ENCODE measurements around the gene APEH. TPM values are rescaled to one million over a fixed set of nuclear protein-coding genes. Genes with fewer than 3 reads are reported as not detected.

The APEH gene
- total RNA-seq, 1 experiment from 2014 or later, result 215 TPM

- no peaks in the 10 kb centered on the region for H3K4me1 ChIP-seq (ENCODE audit: insufficient read depth, low read length)
- no peak overlapping the region for H3T11ph ChIP-seq (ENCODE audit: low read length)
- no peak overlapping the region for H3K27ac ChIP-seq (ENCODE audit: insufficient read length, low read depth, low read length)
- H3K9me3 Mint-ChIP-seq, result no peaks in the 10 kb centered on the region; a peak in 1 of 5 replicates
- no peak overlapping the region for H4K91ac ChIP-seq (ENCODE audit: insufficient read length, low read depth, low read length)
- TF ChIP-seq CTCF (conservative IDR thresholded peaks at IDR 0.05), result no peak
- H3K27me3 ChIP-seq (ENCODE audit: insufficient read depth, low read length), result no peaks in the 10 kb centered on the region; the same call in 1 of the 2 replicates
- H4K20me1 ChIP-seq (ENCODE audit: control insufficient read depth, insufficient read depth, insufficient read length), result no peaks in the 10 kb centered on the region
- H2BK5ac ChIP-seq (ENCODE audit: insufficient read length, low read length), result no peak overlapping the region
- 0 out of 2 replicates have a peak, but pooled peaks cover 2% of the 10 kb centered on the region for H3K79me2 ChIP-seq (ENCODE audit: insufficient read depth, low read length)
- no peaks in the 10 kb centered on the region for H3K27me3 Mint-ChIP-seq (ENCODE audit: low read depth)
- peak overlapping the region in 1 of 3 experiments; percentile 60; a peak in 1 of 7 replicates for H3K27ac Mint-ChIP-seq
- no peak overlapping the region for H3K9ac ChIP-seq (ENCODE audit: extremely low read depth, insufficient read length, low read length)
- no peaks in the 10 kb centered on the region for H3K23me2 ChIP-seq (ENCODE audit: insufficient read length, low read depth, low read length, poor library complexity, severe bottlenecking)
- no peak overlapping the region for H3K4ac ChIP-seq (ENCODE audit: low read depth, low read length)
- no peak overlapping the region for H2AFZ ChIP-seq (ENCODE audit: low read length)
- H3K23ac ChIP-seq (ENCODE audit: insufficient read length, low read depth, low read length), result no peak overlapping the region
- no peak overlapping the region for H4K8ac ChIP-seq (replicated peaks; ENCODE audit: insufficient read length, low read depth, low read length)
- no peak overlapping the region for H2BK20ac ChIP-seq (ENCODE audit: low read depth, low read length, poor library complexity, severe bottlenecking)
- H2BK120ac ChIP-seq (ENCODE audit: low read depth, low read length, poor library complexity, severe bottlenecking), result no peak overlapping the region
- no peak overlapping the region for H2BK15ac ChIP-seq (ENCODE audit: low read depth, low read length)
- H3K4me2 ChIP-seq (ENCODE audit: insufficient read depth, insufficient read length, low read length), result no peak overlapping the region
- no peak overlapping the region for H2AK5ac ChIP-seq (ENCODE audit: insufficient read length, low read length)
- H3K9me3 ChIP-seq (ENCODE audit: control insufficient read depth, low read depth, low read length), result no peaks in the 10 kb centered on the region
- no peak overlapping the region for H3K18ac ChIP-seq (ENCODE audit: insufficient read length, low read depth, low read length)
- H3K56ac ChIP-seq (ENCODE audit: insufficient read length, low read depth, low read length), result no peak overlapping the region
- H4K5ac ChIP-seq (ENCODE audit: insufficient read length, low read depth, low read length), result no peak overlapping the region
- H3K4me1 Mint-ChIP-seq, result no peaks in the 10 kb centered on the region
- no peak overlapping the region for H3K4me3 Mint-ChIP-seq
- no peak overlapping the region for H3K14ac ChIP-seq (ENCODE audit: insufficient read depth, low read length)
- no peak for DNase-seq
- H3K79me1 ChIP-seq (ENCODE audit: insufficient read depth, low read depth, low read length, poor library complexity, severe bottlenecking), result no peaks in the 10 kb centered on the region
- peaks cover 17 to 59% (median 57%) of the 10 kb centered on the region in 3 experiments; a peak in 6 of 7 replicates for H3K36me3 Mint-ChIP-seq (ENCODE audit: insufficient read depth in 1 of 3, low read depth in 3 of 3)
- H2BK12ac ChIP-seq (ENCODE audit: insufficient read length, low read depth, low read length), result no peak overlapping the region
- no CpG with 5 or more reads among the region's 11 CpGs for WGBS (ENCODE audit: extremely low coverage, insufficient read length, low lambda C conversion rate)
Measured at GRCh38 chr3:49732597-49732996, 58.4 kb downstream of the APEH start.
